Osteocyte (in vitro differentiated cells): Measurements from ENCODE around the gene NLRP14. TPM values are rescaled to one million over a fixed set of nuclear protein-coding genes. Genes with fewer than 3 reads are reported as not detected.

ENCODE experiments used
- DNase-seq: peaks from one replicate; pipeline ENCODE4 v3.0.0; 2021; ENCODE audit warnings: mixed read lengths; ENCODE audit not compliant: unreplicated experiment; ENCODE audit errors: extremely low spot score
- H3K27ac Mint-ChIP-seq: one replicate; pipeline ENCODE4 v1.8.0; 2021; ENCODE audit warnings: mild to moderate bottlenecking, mixed read lengths; ENCODE audit not compliant: unreplicated experiment
- H3K27me3 Mint-ChIP-seq: one replicate; pipeline ENCODE4 v1.8.0; 2021; ENCODE audit warnings: mixed read lengths; ENCODE audit not compliant: unreplicated experiment
- H3K36me3 Mint-ChIP-seq: one replicate; pipeline ENCODE4 v1.8.0; 2021; ENCODE audit warnings: mixed read lengths; ENCODE audit not compliant: unreplicated experiment
- H3K4me1 Mint-ChIP-seq: one replicate; pipeline ENCODE4 v1.8.0; 2021; ENCODE audit warnings: mixed read lengths; ENCODE audit not compliant: unreplicated experiment
- H3K4me3 Mint-ChIP-seq: one replicate; pipeline ENCODE4 v1.8.0; 2021; ENCODE audit warnings: mild to moderate bottlenecking, moderate library complexity, mixed read lengths; ENCODE audit not compliant: unreplicated experiment
- H3K9me3 Mint-ChIP-seq: one replicate; pipeline ENCODE4 v1.8.0; 2021; ENCODE audit warnings: mixed read lengths; ENCODE audit not compliant: unreplicated experiment
- total RNA-seq: library from RNA; stranded (reverse); gene quantifications from 2 replicates; pipeline ENCODE4 v1.2.1, GENCODE V29; 2021
- TF ChIP-seq, protein P1 (sequence below): fragments of 200-600 bp; sonication (generic); IDR thresholded peaks from 2 replicates; pipeline ENCODE4 v1.5.0; 2021; ENCODE audit warnings: antibody characterized with exemption, mild to moderate bottlenecking, moderate library complexity

Gene NLRP14
- total RNA-seq, 1 donor from 2014 or later: not detected

DNA sequence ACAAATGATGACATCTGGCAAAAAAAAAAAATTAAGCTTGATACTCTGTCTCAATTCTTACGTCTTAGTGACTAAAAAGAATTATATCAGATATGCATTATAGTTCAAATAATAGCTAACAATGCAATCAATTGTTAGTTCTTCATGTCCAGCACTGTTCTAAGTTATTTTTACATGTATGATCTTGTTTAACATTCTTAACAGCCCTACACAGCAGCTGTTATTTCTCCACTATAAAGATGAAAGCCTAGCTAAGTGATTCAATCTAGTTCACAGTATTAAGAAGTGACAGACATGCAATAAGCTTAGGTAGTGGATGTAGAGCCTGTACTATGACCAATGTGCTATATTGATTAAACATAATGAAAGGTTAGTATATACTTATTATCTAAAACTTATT is 4.3 kb upstream of the NLRP14 start:
- no peak for DNase-seq
- TF ChIP-seq, protein P1, sequence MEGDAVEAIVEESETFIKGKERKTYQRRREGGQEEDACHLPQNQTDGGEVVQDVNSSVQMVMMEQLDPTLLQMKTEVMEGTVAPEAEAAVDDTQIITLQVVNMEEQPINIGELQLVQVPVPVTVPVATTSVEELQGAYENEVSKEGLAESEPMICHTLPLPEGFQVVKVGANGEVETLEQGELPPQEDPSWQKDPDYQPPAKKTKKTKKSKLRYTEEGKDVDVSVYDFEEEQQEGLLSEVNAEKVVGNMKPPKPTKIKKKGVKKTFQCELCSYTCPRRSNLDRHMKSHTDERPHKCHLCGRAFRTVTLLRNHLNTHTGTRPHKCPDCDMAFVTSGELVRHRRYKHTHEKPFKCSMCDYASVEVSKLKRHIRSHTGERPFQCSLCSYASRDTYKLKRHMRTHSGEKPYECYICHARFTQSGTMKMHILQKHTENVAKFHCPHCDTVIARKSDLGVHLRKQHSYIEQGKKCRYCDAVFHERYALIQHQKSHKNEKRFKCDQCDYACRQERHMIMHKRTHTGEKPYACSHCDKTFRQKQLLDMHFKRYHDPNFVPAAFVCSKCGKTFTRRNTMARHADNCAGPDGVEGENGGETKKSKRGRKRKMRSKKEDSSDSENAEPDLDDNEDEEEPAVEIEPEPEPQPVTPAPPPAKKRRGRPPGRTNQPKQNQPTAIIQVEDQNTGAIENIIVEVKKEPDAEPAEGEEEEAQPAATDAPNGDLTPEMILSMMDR: no peak
- Mint-ChIP-seq H3K4me3 (no peak overlapping the region), H3K36me3 (no peaks in the 10 kb centered on the region), H3K27me3 (peaks cover 3% of the 10 kb centered on the region), H3K9me3 (no peaks in the 10 kb centered on the region), H3K27ac (no peak overlapping the region), H3K4me1 (peaks cover 13% of the 10 kb centered on the region)

DNA sequence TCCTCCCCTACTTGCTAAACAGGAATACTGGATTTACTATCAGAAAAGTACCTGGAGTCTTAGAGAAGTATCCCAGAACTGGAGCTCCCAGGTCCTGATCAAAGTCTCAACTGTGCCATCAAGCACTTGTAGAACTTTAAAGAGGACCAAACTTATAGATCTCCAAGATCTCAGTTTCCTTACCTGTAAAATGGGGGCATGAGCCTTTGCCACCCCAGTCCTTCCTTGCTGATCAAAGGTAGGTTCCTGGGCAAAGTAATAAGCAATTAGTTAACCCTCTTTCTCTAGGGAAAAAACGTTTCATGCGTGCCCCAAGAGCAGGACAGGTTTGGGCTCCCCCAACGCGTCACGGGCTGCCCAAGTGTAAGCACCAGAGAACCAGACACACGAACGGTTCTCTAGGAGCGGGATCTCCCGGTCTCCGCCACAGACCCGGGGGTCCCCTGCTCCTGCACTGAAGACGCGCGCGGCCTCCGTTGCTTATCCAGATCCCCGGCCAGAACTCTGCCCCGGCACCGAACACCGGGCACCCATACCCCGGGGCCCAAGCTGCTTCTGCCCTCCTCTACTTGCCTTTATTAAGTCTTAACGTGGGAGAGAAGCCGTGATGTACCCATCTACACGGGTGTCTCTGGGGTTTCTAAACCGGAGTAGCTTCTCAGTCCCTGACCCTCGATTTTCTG is 638 bp upstream of the NLRP14 start:
- Mint-ChIP-seq H3K27ac (peak overlapping the region; percentile 95), H3K4me1 (peaks cover 13% of the 10 kb centered on the region), H3K27me3 (peaks cover 14% of the 10 kb centered on the region), H3K36me3 (no peaks in the 10 kb centered on the region), H3K4me3 (peak overlapping the region; percentile 99), H3K9me3 (no peaks in the 10 kb centered on the region)
- no peak for DNase-seq
- TF ChIP-seq, protein P1: no peak

DNA sequence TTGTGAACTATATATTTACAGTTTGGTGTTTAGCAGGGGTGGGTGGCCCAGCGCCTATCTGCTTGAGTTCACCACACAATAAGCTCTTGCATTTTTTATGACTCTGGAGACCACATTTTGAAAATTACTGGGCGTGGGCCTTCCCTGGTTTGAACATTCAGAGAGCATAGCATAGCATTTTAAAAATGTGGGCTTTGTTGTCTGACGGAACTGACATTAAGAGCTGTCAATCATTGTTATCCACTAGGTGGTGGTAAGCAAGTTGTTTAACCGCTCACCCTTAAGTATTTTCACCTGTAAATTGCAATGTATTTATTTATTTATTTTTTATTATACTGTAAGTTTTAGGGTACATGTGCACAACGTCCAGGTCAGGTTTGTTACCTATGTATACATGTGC is 1.0 kb downstream of the NLRP14 start:
- TF ChIP-seq, protein P1: no peak
- peaks cover 13% of the 10 kb centered on the region for H3K4me1 Mint-ChIP-seq
- H3K27me3 Mint-ChIP-seq: peaks cover 23% of the 10 kb centered on the region
- H3K4me3 Mint-ChIP-seq: no peak overlapping the region
- no peak for DNase-seq
- no peak overlapping the region for H3K27ac Mint-ChIP-seq
- no peaks in the 10 kb centered on the region for H3K9me3 Mint-ChIP-seq
- no peaks in the 10 kb centered on the region for H3K36me3 Mint-ChIP-seq

DNA sequence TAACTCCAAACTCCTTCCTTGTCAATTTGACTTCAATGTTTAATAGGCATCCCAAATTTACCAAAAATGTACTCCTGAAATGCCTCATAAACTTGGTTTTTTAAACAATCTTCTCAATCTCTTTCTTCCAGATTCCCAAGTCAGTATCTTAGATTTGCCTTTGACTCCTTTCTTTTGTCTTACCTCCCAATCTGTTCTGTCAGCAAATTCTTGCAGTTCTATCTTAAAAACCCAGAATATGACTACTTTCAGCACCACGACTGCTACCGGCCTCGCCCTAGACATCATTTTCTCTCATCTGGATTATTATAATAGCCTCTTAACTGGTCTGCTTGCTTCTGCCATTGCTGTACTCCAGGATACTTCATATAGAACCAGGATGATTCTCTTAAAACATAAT is 7.9 kb downstream of the NLRP14 start:
- Mint-ChIP-seq H3K4me1 (no peaks in the 10 kb centered on the region), H3K27ac (no peak overlapping the region), H3K27me3 (peaks cover 42% of the 10 kb centered on the region), H3K36me3 (no peaks in the 10 kb centered on the region), H3K4me3 (no peak overlapping the region), H3K9me3 (no peaks in the 10 kb centered on the region)
- TF ChIP-seq, protein P1: no peak
- DNase-seq: no peak

DNA sequence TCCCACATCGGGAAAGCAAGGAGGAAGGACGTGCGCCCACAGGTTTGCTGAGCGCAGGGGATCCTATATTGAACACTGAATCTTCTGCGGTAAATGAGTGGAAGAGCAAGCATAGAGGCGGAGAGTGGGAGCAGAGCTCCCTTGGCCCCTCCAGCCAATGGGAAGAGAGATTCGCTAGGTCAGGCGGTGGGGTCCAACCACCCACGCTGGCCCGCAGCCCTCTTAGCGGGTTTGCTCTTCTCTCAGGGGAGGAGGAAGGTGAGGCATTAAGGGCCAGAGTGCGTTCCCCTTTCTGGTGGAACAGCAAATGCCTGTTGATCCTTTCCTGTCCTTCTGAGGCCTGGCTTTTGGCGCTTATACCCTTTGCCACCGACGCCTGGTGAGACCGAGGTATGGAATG is 10.6 kb downstream of the NLRP14 start:
- TF ChIP-seq, protein P1: no peak
- H3K36me3 Mint-ChIP-seq: no peaks in the 10 kb centered on the region
- H3K9me3 Mint-ChIP-seq: no peaks in the 10 kb centered on the region
- peaks cover 32% of the 10 kb centered on the region for H3K27me3 Mint-ChIP-seq
- H3K27ac Mint-ChIP-seq: no peak overlapping the region
- DNase-seq: no peak
- no peak overlapping the region for H3K4me3 Mint-ChIP-seq
- no peaks in the 10 kb centered on the region for H3K4me1 Mint-ChIP-seq
